GM19372 (cell line): Measurements from ENCODE around the gene COPS9.

Source experiments
- ATAC-seq: cut with Tn5 transposase; IDR thresholded peaks from one replicate; pipeline ENCODE4 v1.9.1; 2021; ENCODE audit warnings: mild to moderate bottlenecking, low read depth, moderate library complexity; ENCODE audit not compliant: unreplicated experiment

COPS9 gene

GRCh38 chr2:240121675-240122074 lies 14.4 kb downstream of the COPS9 start:
- no peak for ATAC-seq

- ATAC-seq, result no peak
These were observed 14.9 kb downstream of the COPS9 start for GRCh38 chr2:240121190-240121589.

- ATAC-seq, result no peak
These were observed 21.9 kb downstream of the COPS9 start for GRCh38 chr2:240114233-240114632.

GRCh38 chr2:240112914-240113690 lies 23.0 kb downstream of the COPS9 start:
- ATAC-seq, result no peak

- ATAC-seq, result no peak
These were observed 24.9 kb downstream of the COPS9 start for GRCh38 chr2:240111253-240111652.

- no peak for ATAC-seq
These were observed 26.7 kb downstream of the COPS9 start for GRCh38 chr2:240109386-240109785.

GRCh38 chr2:240107477-240107796 lies 28.7 kb downstream of the COPS9 start:
- ATAC-seq, result no peak

GRCh38 chr2:240106765-240107476 lies 29.2 kb downstream of the COPS9 start:
- no peak for ATAC-seq

- no peak for ATAC-seq
These were observed 30.1 kb downstream of the COPS9 start for GRCh38 chr2:240105982-240106381.

GRCh38 chr2:240103136-240103535 lies 33.0 kb downstream of the COPS9 start:
- ATAC-seq, result no peak

- ATAC-seq, result no peak
These were observed 37.8 kb downstream of the COPS9 start for GRCh38 chr2:240098349-240098748.

GRCh38 chr2:240095556-240096523 lies 40.3 kb downstream of the COPS9 start:
- ATAC-seq, result no peak

- no peak for ATAC-seq
These were observed 46.8 kb downstream of the COPS9 start for GRCh38 chr2:240089306-240089705.

- no peak for ATAC-seq
These were observed 49.5 kb downstream of the COPS9 start for GRCh38 chr2:240086563-240086962.
